Right renal pelvis (tissue), 4 donors: ENCODE measurements around the gene FNDC8. TPM values are rescaled to one million over a fixed set of nuclear protein-coding genes. Genes with fewer than 3 reads are reported as not detected.

ENCODE experiments used
- DNase-seq, 4 donors: peaks; one replicate each; pipeline ENCODE4 v3.0.0-alpha.2; 2013; ENCODE audit warnings: low read depth in 4 of 4, low spot score in 3 of 4, missing footprints in 1 of 4
- polyA plus RNA-seq, 4 donors: library from polyadenylated mRNA; unstranded; fragments of 120-200 nt; gene quantifications; one replicate each; pipeline ENCODE4 v1.2.1, GENCODE V29; 2013; ENCODE audit not compliant: insufficient read length in 4 of 4

The FNDC8 gene
- under 1 TPM in 2 of 4 donors, not detected in 2; 0.17 to 0.30 TPM for polyA plus RNA-seq

DNA sequence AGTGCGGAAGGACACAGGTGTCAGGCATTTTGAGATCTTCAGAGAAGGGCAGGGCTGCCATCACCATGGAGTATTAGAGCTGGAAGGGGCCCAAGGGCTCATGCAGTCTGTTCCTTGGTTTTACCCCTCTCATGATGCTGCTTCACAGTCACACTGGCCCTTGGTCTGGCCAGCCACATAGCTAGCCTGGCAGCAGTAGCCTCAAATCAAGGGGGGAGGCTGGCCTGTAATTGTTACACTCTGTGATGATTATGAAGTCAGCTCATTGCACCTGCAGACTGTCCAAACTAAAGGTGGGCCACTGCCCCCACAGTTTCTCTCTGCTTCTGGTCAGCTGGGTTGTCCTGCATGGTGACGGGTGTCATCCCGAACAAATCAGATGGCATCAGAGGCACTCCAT lies at the start of gene FNDC8:
TSS of gene FNDC8 (plus strand) at position 301 of the 400 bp plus-strand sequence. CDS start at position 380, 79 bp downstream.
- DNase-seq = no peak

- DNase-seq = no peak
Measured at GRCh38 chr17:35073183-35073790, 48.1 kb upstream of the FNDC8 start.

- no peak for DNase-seq
Measured at GRCh38 chr17:35073991-35074627, 47.3 kb upstream of the FNDC8 start.

DNA sequence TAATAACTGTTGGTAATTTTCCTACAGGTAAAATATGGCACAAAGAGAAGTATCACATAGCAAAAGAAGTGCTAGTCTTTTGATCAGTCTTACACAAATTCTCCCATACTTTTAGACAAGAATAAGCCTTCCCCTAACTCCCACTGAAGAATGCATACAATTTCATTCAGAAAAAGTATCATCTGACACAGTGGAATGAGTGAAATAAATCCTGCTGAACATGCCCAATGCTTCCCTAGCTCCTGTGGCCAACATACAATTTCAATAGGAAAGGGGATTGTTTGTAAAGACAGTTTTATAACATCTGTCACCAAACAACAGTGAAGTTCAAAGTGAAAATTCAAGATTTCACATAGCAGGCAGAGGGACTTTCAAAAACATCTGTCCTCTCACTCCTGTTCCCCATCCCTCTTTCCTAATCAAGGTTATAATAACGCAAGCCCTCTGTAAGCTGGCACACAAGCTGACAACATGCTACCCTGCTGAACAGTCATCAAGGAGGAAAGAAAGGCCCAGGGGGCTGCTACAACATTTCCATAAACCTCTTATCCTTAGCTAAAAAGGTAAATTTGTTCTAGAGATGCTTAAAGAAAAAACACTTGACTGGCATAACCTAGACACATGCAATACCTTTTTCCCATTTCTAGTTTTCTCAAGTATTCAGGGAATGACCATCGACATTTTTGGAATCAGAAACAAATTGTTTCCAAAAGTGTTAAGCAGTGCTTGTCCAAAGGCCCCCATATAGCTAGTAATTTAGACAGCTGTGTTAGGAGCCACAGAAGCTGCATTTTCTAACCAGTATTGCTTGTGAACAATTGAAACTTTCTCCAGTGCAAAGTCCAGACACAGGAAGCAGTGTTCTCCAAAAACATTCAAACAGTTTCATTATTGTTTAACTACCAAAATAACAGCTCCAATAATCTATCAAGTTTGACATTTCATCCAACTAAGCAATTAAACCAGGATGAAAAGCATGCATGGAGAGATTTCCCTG lies 46.4 kb upstream of the FNDC8 start:
- no peak for DNase-seq

DNA sequence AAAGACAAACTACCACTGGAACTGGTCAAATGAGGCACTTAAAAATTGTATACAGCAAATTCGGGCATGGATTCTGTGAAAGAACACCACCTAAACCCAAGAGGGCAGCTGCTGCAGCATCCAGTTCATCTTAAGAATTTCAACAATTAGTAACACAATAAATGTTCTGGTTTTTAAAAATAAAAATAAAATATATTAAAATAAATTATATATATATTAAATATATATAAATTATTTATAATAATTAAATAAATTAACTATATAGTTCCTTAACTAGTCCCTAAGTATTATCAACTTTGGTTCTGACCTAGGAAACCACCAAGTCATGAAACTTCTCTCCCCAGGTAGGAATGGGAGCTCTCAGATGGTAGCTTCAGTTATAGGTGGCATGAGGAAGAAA lies 44.5 kb upstream of the FNDC8 start:
- DNase-seq = no peak

DNA sequence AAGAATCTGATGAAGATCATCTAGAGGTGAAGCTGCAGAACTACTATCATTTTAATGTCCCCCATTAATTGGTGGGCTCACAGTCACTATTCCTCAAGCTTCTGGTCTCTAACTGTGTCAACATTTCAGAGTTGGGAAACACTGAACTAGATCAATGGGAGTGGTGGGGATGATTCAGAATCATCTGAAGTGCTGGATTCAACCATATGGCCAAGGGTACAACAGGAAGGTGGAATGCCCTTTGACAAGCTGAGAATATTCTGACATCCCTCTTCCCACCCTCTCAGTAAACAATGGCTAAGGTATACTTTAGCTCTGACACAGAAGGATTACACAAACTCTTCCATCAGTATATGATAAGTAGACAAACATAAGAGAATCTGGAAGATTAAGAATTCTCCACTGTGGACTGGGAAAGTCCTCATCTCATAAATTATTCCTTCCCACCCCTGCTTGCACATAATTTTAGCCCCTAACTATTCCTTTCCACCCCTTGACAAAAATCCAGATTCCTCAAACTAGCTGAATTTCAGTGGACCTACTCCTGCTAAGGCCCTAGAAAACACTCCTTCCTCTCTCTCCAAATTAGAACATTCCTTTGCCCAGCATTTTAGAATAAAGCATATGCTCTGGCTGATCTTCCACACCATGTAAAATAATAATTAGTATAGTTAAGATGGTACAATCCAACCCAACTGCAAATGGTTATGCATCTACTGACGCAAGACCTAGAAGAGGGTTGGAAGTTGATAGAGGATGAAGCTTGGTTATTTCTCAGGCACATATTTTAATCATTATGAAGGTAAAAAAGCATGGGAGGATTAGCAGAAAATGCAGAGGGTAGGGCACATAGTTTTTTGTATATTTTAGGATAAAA lies 41.6 kb upstream of the FNDC8 start:
- DNase-seq = no peak

DNA sequence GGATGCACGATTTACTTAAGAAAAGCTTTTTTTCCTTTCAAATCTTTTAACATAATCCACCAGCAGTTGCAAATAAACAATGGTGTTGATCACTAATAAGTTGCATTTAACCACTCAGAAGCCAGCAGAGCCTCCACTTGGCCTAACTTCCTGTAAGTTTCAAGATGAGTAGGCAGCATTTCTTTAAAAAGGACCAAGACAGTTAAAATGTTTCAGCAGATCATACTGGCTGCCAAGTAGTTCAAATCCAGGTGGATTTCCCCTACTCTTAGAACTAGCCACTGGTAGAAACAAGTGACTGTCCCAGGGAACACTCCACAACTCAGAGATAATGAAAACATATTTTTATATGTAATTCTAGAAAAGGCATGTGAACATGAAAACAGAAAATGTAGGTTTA lies 40.9 kb upstream of the FNDC8 start:
- no peak for DNase-seq

DNA sequence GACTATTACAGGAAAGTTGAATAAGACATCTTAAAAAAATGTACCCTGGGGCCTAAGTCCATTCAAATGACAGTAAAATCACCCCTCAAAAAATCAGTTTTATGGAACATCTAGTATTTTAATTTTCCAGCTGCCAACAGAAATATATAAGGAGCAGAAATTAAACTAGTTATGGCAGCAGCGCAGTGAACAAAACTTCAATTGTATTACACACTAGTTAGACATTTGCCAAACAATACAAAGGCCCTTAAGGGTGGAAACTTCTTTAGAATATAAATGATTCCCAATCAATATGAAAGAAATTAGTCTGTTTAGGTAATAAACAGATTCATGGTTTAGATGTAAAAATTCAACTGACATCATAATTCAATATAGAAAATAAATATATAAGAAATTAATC lies 39.8 kb upstream of the FNDC8 start:
- DNase-seq = no peak

DNA sequence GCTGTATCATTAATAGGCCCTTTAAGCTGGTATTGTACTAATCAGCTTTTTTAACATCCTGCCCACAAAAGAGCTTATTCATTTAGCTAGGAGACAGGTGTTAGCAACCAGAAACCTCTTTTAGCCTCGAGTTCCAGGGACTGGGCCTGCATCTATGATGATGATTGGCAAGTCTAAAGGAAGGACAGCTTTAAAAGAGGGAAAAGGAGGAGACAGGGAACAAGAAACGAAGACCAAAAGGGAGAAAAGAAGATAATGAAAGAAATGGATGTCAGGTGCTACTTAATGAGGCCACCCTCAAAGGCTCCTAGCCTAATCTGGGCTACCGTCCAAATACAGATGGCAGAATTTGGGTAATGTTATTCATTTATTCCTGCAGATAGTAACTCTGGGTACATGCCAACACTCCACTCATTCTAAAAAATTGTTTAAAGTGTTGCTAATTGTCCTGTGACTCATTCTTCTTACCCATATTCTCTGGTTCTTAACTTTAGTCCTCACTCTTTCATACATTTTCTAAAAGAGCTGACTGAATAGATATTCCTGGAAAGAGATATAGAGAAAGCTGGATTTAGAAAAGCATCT lies 39.2 kb upstream of the FNDC8 start:
- no peak for DNase-seq

DNA sequence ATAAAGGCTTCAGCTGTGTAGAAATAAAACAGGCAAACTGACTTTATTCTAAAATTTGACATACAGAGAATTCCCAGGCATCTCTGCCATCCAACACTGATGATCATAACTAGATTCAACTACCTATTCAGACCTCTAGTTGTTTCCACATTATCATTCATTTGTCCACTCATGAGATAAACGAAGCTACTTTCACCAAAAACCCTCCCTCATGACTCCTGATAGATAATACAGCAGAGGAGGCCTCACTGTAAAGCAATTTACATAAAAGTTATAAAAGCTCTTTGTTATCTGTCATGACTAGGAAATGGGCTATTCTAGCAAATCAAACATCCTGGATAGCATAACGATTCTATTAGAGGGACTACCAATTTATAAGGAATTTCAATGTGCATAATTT lies 38.3 kb upstream of the FNDC8 start:
- DNase-seq = no peak

DNA sequence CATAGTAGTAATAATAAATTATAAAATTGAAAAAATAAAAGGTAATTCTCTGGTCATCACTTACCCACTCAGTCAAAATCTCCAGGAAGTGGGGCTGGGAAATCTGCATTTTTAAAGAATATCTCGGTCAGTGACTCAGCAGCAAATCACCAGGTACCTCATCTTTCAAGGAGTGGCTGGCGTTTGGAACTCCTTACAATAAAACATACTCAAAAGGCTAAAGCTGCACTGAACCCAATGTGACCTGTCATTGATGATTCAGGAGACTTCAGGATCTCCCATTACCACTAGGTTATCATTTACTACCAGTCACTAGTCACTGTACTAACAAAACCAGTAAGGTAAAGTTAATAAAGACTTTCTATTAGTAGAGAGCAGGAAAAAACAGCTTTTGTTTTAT lies 36.4 kb upstream of the FNDC8 start:
- no peak for DNase-seq

GRCh38 chr17:35086164-35086563 lies 35.3 kb upstream of the FNDC8 start:
- DNase-seq = no peak

- no peak for DNase-seq
Measured at GRCh38 chr17:35086931-35087573, 34.4 kb upstream of the FNDC8 start.

- peak in 1 of 4 donors; percentile 7 for DNase-seq
Measured at GRCh38 chr17:35087731-35088355, 33.6 kb upstream of the FNDC8 start.

GRCh38 chr17:35088356-35088880 lies 33.0 kb upstream of the FNDC8 start:
- peak in 3 of 4 donors; percentile 18 to 35 (median 33) for DNase-seq

DNA sequence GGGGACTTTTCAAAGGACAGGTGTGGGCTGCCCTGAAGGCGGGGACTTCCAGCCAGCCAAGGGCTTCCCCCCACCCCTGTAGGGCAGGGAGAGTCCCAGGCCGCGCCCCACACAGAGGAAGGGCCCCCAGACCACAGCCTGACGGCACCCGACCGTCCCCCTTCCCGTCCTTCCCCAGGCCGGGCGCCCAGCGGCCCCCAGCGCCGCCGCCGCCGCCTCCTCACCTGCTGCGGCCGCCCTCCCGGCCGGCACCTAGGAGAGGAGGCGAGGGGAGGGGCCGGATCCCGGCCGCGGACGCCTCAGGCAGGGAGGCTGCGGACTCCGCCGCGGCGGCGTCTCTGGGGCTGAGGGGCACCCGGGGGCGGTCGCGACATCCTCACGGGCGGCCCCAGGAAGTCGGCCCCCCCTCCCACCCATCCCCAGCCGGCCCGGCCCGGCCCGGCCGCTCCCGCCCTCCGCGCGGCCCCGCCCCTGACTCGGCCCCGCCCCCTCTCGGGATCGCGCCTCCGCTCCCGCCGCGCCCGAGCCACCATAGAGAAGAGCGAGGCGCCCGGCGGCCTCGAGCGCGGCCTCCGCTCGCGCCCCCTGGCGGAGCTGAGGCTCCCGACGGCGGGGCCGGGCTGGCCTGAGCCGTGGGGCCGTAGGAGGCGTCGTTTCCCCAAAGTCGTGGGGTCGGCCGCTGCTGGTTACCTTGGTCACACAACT lies 32.4 kb upstream of the FNDC8 start:
- peak; percentile 67 to 77 (median 72) for DNase-seq

DNA sequence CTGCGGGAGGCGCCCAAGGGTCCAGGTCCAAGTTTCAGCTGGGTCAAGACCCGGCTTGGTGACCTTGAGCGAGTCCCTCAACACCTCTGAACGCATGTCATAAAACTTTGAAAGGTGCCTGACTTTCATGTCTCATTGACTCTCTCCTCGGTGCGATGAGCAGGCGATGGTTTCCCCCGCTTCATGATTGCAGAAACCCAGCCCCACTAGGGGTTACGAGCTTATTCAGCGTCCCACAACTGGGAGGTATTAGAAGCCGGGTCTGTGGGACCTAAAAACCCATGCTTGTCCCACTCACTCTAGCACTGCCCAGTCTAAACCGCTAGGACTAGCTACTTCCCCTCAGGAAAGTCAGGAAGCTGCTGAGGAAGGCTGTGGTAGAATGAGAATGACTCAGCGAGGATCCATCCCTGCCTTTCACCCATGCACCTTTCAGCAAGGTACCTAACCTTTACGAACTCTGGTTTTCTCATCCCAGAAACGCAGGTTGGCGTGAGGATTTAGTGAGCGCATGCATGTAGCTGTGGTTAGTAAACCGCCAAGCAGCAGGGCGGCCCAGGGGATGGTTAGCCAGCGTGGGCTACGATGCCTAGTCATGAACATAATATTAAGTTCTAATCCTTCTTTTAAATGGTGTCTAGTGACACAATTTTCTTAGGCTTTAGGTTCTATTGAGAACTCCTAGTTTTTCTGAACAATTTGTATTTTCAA lies 31.7 kb upstream of the FNDC8 start:
- DNase-seq = no peak
